AML-193 (cell line): ENCODE data around the gene MPL.
"Not testable (repeated sequence)": the region's sequence is repeated elsewhere in the genome, so short reads cannot be mapped to it uniquely, and the experiment has no call there.

Experiments used
- DNase-seq, 2 experiments: peaks; one replicate each; lab custom pipeline; 2025; lab: John Stamatoyannopoulos, UW

Gene MPL

GRCh38 chr1:43379476-43379875 is 41.9 kb downstream of the MPL start:
- DNase-seq: no peak

- peak; percentile 52 to 59 for DNase-seq
Measured at GRCh38 chr1:43381612-43382011, 44.0 kb downstream of the MPL start.

- no peak for DNase-seq
Measured at GRCh38 chr1:43382027-43382779, 44.6 kb downstream of the MPL start.

- no peak for DNase-seq
Measured at GRCh38 chr1:43383449-43383848, 45.8 kb downstream of the MPL start.

GRCh38 chr1:43386676-43387075 is 49.1 kb downstream of the MPL start:
- no peak for DNase-seq

GRCh38 chr1:43387976-43388599 is 50.5 kb downstream of the MPL start:
- DNase-seq: no peak

- DNase-seq: no peak
Measured at GRCh38 chr1:43388613-43389012, 51.0 kb downstream of the MPL start.

- DNase-seq: peak; percentile 90
Measured at GRCh38 chr1:43389326-43390313, 52.0 kb downstream of the MPL start, which contains the start of the genes MED8 and SZT2. TSS of gene MED8 (minus strand) at chr1:43389800. CDS start at chr1:43389764, 36 bp downstream. TSS of gene SZT2 (plus strand) at chr1:43389899. CDS start at chr1:43389969, 70 bp downstream.

GRCh38 chr1:43392702-43393101 is 55.1 kb downstream of the MPL start:
- DNase-seq: no peak

GRCh38 chr1:43395523-43395922 is 57.9 kb downstream of the MPL start:
- no peak for DNase-seq

- DNase-seq: no peak
Measured at GRCh38 chr1:43396059-43396458, 58.4 kb downstream of the MPL start.

GRCh38 chr1:43398227-43398626 is 60.6 kb downstream of the MPL start:
- no peak for DNase-seq

GRCh38 chr1:43400441-43400840 is 62.8 kb downstream of the MPL start:
- not testable (repeated sequence) for DNase-seq

GRCh38 chr1:43402089-43402865 is 64.7 kb downstream of the MPL start:
- no peak for DNase-seq
